GM15510 (cell line): ENCODE measurements around the gene CACNA2D3.

ENCODE experiments used
- POLR2A ChIP-seq: IDR thresholded peaks from 3 replicates; pipeline ENCODE4 v1.6.1; 2011; ENCODE audit warnings: borderline replicate concordance; ENCODE audit not compliant: insufficient read length; ENCODE audit errors: extremely low read depth

The CACNA2D3 gene

DNA sequence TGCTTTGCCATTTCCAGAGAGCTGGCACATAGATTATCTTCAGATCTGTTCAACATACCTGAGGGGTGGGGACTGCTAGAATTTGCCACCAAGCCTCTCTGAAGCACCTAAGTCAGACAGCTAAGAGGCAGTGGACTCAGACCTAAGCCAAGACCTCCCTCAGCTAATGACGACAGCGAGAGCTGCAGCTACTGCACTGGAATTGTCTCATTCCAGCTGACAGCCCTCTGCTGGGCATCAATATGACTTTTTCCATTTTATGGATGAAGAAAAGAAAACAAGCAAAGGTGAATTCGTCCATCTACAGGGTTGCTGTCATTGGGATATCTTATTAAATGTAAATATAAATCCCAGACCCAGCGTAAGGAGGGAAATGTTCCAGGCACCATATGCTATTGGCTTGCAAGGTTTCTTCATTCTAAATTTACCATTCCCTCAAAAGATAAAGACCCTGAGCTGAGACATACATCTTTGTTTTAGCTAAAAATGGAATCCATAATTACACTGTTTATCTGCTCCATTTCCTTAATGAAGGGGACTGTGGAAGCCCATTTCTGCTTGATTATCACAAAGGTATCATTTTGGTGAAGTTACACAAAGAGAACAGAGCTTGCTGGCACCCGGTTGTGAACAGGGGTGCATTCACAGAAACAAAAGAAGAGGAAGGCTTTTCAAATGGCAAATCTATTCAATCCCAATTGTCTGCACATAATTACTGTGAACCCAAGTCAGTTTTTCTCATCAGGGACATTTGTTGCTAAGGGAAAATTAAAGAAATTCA lies 891.0 kb downstream of the CACNA2D3 start:
- no peak for TF ChIP-seq POLR2A

DNA sequence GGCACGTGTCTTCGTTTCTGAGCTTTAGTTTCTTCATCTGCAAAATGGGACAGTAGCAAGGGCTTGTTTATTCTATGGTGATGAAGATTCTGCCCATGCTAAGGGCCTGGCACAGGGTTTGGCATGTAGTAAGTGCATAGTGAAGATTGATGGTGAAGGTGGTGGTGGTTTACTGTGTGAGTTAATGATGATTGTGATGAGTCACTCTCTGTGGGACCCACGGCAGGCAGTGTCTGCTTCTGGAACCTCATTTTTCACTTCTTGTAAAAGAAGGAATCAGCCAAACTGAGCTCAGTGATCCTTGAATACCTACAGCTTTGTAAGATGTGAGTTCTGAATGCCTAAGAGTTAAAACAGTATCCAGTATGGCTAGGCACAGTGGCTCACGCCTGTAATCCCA lies 891.7 kb downstream of the CACNA2D3 start:
- TF ChIP-seq POLR2A, result no peak

DNA sequence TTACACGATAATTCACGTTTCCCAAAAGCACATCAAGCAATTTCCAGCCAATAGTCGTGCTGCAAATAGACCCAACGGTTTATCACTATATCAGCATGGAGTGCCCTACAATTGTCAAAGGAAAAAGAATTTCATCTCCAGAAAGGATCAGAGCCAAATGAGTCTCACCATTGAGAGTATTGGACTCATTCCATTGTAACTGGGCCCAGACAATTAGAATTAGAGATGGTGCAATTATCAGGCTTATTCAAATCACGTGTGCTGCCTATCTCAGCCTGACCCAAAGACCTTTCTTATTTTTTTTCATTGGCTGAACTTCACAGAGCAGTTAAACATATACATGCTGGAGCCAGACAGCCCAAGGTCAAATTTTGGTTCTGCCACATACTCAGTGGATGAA lies 892.6 kb downstream of the CACNA2D3 start:
- TF ChIP-seq POLR2A, result no peak

DNA sequence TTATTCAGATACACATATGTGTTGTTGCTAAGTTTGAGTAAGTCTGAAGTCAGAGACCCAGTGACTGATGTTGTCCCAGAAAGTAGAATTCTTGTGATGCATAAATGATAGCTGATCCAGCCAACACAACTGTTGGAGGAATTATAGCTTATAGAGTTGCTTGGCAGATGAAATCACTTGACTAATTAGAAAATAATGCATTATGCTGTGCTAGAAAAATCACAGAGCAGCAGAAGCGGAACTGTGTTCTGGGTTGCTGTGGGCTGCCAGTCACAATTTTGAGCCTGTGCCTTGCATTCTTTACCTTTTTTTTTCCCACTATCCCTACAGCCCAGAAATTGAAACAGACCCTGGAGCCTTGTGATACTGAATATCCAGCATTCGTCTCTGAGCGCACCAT lies 895.5 kb downstream of the CACNA2D3 start:
- TF ChIP-seq POLR2A, result no peak

DNA sequence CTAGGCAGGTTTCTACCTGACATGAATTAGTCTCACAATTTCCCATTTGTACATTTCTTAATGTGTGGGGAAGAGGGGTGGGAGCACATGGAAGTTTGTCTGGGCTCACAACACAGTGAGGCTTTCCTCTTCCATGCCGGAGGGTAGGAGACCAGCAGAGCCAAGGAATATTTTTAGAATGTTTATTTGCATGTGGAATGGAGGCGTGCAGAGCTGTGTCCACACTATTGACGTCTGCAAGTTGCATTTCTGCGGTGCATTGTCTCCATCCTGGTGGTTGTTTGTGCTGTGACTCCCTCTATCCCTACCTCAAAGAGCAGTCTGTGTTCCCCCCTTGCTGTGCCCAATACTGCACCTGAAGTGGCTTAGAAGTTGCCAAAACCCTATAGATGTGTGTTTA lies 908.6 kb downstream of the CACNA2D3 start:
- no peak for TF ChIP-seq POLR2A

DNA sequence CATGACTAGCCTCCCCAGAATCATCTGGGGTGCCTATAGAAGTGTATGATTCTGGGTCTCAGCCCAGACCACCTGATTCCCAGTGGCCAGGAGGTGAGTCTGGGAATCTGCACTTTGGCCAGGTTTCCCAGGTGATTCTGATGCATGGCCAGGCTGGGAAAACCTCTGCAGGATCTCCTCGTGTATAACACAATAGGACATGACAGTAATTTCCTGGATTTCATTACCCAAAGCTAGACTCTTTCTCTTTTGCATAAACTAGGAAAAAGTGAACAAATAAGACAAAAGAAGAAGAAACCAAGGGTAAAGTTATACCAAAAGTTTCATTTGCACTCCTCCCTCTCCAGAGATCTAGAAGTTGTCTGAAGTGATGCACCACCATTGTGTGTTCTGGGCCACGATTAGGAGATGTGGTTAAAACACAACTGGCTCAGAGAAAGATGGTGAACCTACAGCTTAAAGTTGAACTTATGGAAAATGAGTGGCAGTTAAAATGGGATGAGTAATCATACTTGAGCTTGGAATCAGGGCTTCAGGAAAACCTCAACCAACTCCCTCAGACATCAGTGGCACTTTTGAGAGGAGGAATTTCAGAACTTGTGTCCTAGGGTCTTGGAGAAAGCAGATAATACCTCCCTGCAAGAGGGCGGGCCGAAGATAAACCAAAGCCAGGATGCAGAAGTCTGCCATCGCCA lies 914.7 kb downstream of the CACNA2D3 start:
- no peak for TF ChIP-seq POLR2A

DNA sequence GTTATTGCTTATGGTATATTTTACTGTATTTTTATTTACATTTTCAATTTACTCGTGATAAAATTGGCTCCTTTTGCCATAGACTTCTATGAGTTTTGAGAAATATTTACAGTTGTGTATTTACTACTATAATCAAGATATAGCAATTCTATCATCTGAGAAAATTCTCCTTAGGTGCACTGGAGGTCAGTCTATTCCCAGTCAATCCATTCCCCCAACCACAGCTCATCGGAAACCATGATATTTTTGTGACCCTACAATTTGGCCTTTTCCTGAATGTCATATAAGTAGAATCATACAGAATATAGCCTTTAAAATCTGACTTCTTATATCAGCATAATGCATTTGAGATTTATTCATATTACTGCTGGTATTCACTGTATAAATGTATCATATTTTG lies 920.2 kb downstream of the CACNA2D3 start:
- no peak for TF ChIP-seq POLR2A

DNA sequence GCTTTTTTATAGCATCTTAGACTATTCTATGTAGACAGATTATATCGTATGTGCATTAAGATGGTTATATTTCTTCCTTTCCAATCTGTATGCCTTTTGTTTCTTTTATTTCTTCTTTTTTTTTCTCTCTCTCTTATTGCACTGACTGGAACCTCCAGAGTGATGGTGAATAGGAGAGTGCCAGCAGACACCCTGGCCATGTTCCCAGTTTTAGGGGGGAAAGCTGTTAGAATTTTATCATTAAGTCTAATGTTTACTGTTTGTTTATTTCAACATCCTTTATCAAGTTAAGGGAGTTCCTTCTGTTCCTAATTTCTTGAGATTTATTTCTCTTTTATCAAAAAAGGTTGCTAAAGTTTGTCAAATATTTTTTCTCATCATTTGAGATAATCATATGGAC lies 922.1 kb downstream of the CACNA2D3 start:
- no peak for TF ChIP-seq POLR2A

DNA sequence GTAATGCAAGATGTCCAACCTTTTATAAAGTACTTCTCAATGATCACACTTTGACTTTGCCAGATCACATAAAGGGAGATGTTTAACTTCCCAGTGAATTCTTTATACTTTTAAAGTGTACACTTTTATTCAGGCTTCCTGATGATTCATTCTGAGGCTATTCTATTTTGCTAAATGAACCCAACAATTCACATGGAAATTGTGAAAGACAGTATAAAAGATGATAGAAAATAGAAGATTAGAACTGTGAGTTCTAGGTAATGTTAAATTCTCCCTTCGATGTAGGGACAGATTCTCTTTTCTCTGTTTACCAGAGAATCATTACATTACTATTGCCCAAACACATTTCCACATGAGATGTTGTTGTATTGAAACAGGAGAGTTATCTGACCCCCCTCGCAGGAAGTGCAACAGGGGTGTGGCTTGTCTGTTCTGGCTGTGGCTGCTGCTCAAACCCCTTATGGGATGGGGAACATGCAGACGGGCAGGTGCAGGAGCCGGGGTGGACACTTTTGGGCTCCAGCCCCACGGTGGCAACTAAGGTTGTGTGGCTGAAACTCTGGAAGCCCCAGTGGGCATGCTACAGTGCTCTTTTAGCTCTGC lies 936.8 kb downstream of the CACNA2D3 start:
- TF ChIP-seq POLR2A, result no peak

DNA sequence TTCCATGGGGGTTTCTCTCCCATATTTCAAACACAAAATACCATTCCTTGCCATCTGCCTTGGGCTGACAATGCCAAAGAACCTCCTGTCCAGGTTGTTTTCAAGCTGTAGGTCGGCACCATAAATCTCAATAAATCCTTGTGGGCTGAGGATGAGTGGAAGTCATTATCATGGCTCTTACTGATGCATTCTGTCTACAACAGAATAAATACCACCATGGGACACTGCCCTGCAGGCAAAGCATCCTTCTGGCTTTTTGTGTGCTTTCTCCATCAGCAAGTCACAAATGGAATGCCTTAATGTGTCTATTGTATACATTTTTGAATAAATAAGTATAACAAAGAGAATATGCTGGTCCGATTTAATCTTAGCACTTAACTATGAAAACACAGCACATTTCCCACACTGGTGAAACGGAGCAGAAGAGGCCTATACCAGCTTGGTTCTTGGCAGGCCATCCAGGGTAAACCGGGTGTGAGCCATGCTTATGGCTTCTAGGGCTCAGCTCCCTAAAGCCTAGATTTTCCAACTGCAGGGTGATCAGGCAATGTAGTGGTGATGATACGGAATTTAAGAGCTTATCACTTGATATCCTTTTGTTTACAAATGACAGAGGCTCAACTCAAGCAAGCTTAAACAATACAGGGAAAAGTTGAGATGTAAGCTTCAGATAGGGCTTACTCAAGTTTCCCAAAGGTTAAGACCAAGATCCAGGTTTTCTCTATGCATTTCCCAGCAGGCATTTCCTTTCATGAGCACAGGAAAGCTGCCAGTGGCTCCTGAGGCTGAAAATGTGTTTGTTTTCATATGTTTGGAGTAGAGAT lies 938.8 kb downstream of the CACNA2D3 start:
- no peak for TF ChIP-seq POLR2A

DNA sequence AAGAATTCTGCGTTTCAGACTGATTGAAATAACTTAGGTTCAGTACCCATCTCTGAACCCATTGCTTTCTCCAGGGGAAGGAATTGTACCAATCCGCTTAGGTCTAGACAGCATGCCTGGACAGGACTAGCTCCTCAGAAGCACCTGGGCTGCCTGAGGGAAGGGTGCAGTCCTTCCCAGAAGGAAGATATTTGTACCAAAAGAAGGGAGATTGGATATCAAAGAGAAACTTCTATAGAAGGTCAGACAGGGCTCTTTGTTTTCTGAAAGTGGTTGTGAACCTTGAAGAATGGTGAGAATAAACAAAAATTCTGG lies 939.3 kb downstream of the CACNA2D3 start:
- no peak for TF ChIP-seq POLR2A

DNA sequence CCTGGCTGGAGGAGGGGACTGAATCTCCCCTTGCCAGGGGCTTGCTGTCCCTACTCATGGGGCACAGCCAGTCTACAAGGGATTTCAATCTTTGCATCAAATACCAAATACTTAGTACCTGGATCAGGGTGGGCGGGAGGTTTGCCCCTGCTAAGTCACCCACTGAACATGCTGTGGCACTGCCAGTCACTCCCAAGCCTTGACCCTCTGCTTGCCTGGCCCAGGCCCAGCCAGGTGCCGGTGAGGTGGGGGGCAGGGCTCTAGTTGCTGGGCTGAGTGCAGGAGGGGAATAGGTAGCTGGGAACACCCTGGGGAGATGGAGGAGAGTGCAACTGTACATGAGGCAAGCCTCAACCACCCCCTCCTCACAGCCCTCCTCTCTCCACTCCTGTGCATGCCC lies 941.8 kb downstream of the CACNA2D3 start:
- no peak for TF ChIP-seq POLR2A

DNA sequence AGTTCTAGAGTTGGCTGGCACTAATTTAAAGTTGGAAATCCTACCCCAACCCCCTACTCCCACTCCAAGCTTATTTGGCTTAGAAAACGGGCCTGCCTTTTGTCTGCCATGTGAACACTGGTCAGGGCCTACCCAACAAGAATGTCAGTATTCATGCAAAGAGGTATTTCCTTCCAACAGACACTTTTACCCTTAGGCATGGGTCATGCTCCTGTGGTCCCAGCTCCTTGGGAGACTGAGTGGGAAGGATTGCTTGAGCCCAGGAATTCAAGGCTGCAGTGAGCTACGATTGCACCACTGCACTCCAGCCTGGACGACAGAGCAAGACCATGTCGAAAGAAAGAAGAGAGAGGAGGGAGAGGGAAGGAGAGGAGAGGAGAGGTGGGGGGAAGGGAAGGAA lies 943.0 kb downstream of the CACNA2D3 start:
- no peak for TF ChIP-seq POLR2A

DNA sequence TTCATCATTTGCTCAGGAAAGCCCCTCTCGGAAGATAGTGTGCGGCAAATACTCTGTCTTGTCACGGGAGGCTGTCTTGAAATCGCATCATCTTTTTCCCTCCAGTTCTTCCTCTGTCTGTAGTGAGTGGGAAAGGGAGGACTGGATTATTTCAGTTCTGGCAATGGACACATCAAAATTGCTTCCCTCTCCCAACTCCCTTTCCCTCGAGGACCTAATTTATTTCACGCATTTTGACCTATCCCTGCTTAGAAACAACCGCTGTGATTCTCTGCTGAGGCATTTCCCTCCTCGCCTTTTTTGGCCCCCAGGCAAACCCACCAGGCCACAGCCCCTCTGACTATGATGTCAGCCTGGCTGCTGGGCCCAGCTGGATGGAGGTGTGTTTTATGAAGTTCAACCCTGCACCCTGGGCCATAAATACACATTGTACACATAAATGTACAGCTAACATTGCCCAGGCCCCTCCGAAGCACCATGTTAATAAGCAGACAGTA lies 944.2 kb downstream of the CACNA2D3 start:
- no peak for TF ChIP-seq POLR2A

DNA sequence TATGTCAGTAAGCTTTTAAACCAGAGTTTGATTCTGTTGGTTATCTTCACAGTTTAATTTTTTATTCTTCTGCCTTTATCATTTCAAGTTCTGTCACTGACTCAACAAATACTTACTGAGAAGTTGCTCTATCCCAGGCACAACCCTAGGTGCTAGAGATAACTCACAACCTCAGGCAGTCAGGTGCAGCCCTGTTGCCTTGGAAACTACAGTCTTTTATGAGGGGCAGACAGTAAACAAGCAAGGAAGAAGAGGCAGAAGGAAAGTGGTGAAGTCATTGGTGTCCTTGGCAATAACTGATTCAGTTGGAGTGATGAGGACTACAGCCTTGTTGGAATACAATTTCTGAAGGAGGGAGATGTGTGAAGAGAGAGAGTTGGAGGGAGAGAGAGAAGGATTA lies 947.6 kb downstream of the CACNA2D3 start:
- no peak for TF ChIP-seq POLR2A
